DOHH2 (cell line): ENCODE data around the gene CSE1L.

Source experiments
- H3F3A ChIP-seq: fragments of 200-600 bp; sonication (generic), shearing (Covaris generic); 2 replicates; pipeline ENCODE4 v1.6.0; 2016; ENCODE audit warnings: antibody characterized with exemption, mild to moderate bottlenecking; ENCODE audit not compliant: control insufficient read depth, insufficient read depth
- H3K27ac ChIP-seq: fragments of 200-600 bp; sonication (generic); 2 replicates; pipeline ENCODE4 v1.5.1; 2014; ENCODE audit warnings: low read depth, mild to moderate bottlenecking, low read length, moderate library complexity
- H3K27me3 ChIP-seq: fragments of 200-600 bp; sonication (generic); 2 replicates; pipeline ENCODE4 v1.6.1; 2014; ENCODE audit warnings: mild to moderate bottlenecking, low read length, mixed read lengths; ENCODE audit not compliant: control insufficient read depth
- H3K36me3 ChIP-seq: fragments of 200-600 bp; sonication (generic); 2 replicates; pipeline ENCODE4 v1.6.1; 2014; ENCODE audit warnings: mild to moderate bottlenecking, low read length, moderate library complexity, mixed read lengths; ENCODE audit not compliant: control insufficient read depth
- H3K4me1 ChIP-seq: fragments of 200-600 bp; sonication (generic); 2 replicates; pipeline ENCODE4 v1.6.1; 2014; ENCODE audit warnings: mild to moderate bottlenecking, low read length, mixed read lengths; ENCODE audit not compliant: control insufficient read depth
- H3K4me2 ChIP-seq: fragments of 200-600 bp; sonication (generic); 2 replicates; pipeline ENCODE4 v1.6.0; 2014; ENCODE audit warnings: mild to moderate bottlenecking, low read length, moderate library complexity
- H3K4me3 ChIP-seq: fragments of 200-600 bp; sonication (generic); 2 replicates; pipeline ENCODE4 v1.5.1; 2014; ENCODE audit warnings: mild to moderate bottlenecking, low read length, mixed read lengths
- H3K79me2 ChIP-seq: fragments of 200-600 bp; sonication (generic); 2 replicates; pipeline ENCODE4 v1.6.1; 2014; ENCODE audit warnings: mild to moderate bottlenecking, low read length, mixed read lengths; ENCODE audit not compliant: control insufficient read depth
- H3K9me2 ChIP-seq: fragments of 200-600 bp; sonication (generic); replicated peaks from 2 replicates; pipeline ENCODE4 v1.6.1; 2014; ENCODE audit warnings: mild to moderate bottlenecking, low read length, mixed read lengths; ENCODE audit not compliant: control insufficient read depth
- H3K9me3 ChIP-seq: fragments of 200-600 bp; sonication (generic); 2 replicates; pipeline ENCODE4 v1.6.1; 2014; ENCODE audit warnings: antibody characterized with exemption, low read length, mixed read lengths; ENCODE audit not compliant: control insufficient read depth, insufficient read depth
- H4K20me1 ChIP-seq: fragments of 200-600 bp; sonication (generic); 2 replicates; pipeline ENCODE4 v1.6.0; 2014; ENCODE audit warnings: low read depth, mild to moderate bottlenecking, antibody characterized with exemption, low read length, moderate library complexity; ENCODE audit not compliant: control insufficient read depth, insufficient read depth
- CTCF ChIP-seq: fragments of 200-600 bp; sonication (generic); IDR thresholded peaks from one replicate; pipeline ENCODE4 v1.5.1; 2014; ENCODE audit warnings: antibody characterized with exemption, mild to moderate bottlenecking, low read depth, low read length; ENCODE audit not compliant: poor library complexity, severe bottlenecking
- EZH2phosphoT487 ChIP-seq: fragments of 200-600 bp; sonication (generic); IDR thresholded peaks from 2 replicates; pipeline ENCODE4 v1.6.1; 2017; ENCODE audit warnings: borderline replicate concordance, mild to moderate bottlenecking, antibody characterized with exemption, low read length, moderate library complexity, mixed read lengths

CSE1L gene

GRCh38 chr20:49039854-49040253, 6.3 kb upstream of the CSE1L start:
- Histone ChIP-seq H3K9me3 (no peaks in the 10 kb centered on the region), H3K9me2 (no peaks in the 10 kb centered on the region), H3K4me1 (peaks cover 13% of the 10 kb centered on the region), H4K20me1 (no peaks in the 10 kb centered on the region), H3K36me3 (peaks cover 10% of the 10 kb centered on the region), H3F3A (peaks cover 5% of the 10 kb centered on the region; the same call in 1 of the 2 replicates), H3K4me3 (no peak overlapping the region), H3K27me3 (no peaks in the 10 kb centered on the region), H3K27ac (no peak overlapping the region), H3K79me2 (peaks cover 4% of the 10 kb centered on the region), H3K4me2 (no peak overlapping the region)
- TF ChIP-seq CTCF, result no peak
- no peak for TF ChIP-seq EZH2phosphoT487

GRCh38 chr20:49043000-49043399, 3.1 kb upstream of the CSE1L start:
- Histone ChIP-seq H3K27ac (no peak overlapping the region), H4K20me1 (peaks cover 4% of the 10 kb centered on the region), H3K4me1 (peaks cover 13% of the 10 kb centered on the region), H3F3A (no peaks in the 10 kb centered on the region), H3K4me2 (no peak overlapping the region), H3K27me3 (no peaks in the 10 kb centered on the region), H3K9me2 (no peaks in the 10 kb centered on the region), H3K4me3 (no peak overlapping the region), H3K36me3 (peaks cover 13% of the 10 kb centered on the region), H3K79me2 (peaks cover 34% of the 10 kb centered on the region), H3K9me3 (no peaks in the 10 kb centered on the region)
- TF ChIP-seq EZH2phosphoT487, result no peak
- TF ChIP-seq CTCF, result no peak

GRCh38 chr20:49045440-49046086, 549 bp upstream of the CSE1L start:
- Histone ChIP-seq H3K36me3 (peaks cover 32% of the 10 kb centered on the region), H3K27ac (peak overlapping the region; percentile 79), H3K79me2 (peaks cover 60% of the 10 kb centered on the region), H3K4me2 (peak overlapping the region; percentile 95), H3K9me3 (no peaks in the 10 kb centered on the region), H3K27me3 (no peaks in the 10 kb centered on the region), H3K4me1 (peaks cover 27% of the 10 kb centered on the region), H3K9me2 (no peaks in the 10 kb centered on the region), H3K4me3 (peak overlapping the region; percentile 76), H4K20me1 (peaks cover 21% of the 10 kb centered on the region), H3F3A (no peaks in the 10 kb centered on the region)
- TF ChIP-seq CTCF, result no peak
- no peak for TF ChIP-seq EZH2phosphoT487
